Activated T-helper 1 cell treated with anti-CD3 and anti-CD28 coated beads, Interleukin-12 subunit alpha, Interleukin-12 subunit beta, Interleukin-2, Interleukin-4 antibody, amounts not matched to agents 30 ng/mL and 10 ng/mL and 1 ng/mL, durations not matched to agents 14 hours and 24 hours and 36 hours (primary cell): ENCODE results near the gene ZNF653. TPM values are rescaled to one million over a fixed set of nuclear protein-coding genes. Genes with fewer than 3 reads are reported as not detected.
"Not testable (repeated sequence)": the region's sequence is repeated elsewhere in the genome, so short reads cannot be mapped to it uniquely, and the experiment has no call there.

Experiments
- DNase-seq: peaks from one replicate; pipeline ENCODE4 v3.0.0; 2021; ENCODE audit warnings: low spot score
- H3K27ac Mint-ChIP-seq: one replicate; pipeline ENCODE4 v1.8.0; 2021; ENCODE audit warnings: mild to moderate bottlenecking, mixed read lengths
- H3K27me3 Mint-ChIP-seq: one replicate; pipeline ENCODE4 v1.8.0; 2022; ENCODE audit warnings: mild to moderate bottlenecking, moderate library complexity, mixed read lengths; ENCODE audit not compliant: insufficient read depth
- H3K36me3 Mint-ChIP-seq: one replicate; pipeline ENCODE4 v1.8.0; 2021; ENCODE audit warnings: low read depth, mixed read lengths
- H3K4me1 Mint-ChIP-seq: one replicate; pipeline ENCODE4 v1.8.0; 2021; ENCODE audit warnings: low read depth, mixed read lengths
- H3K4me3 Mint-ChIP-seq: one replicate; pipeline ENCODE4 v1.8.0; 2021; ENCODE audit warnings: mild to moderate bottlenecking, moderate library complexity, mixed read lengths
- H3K9me3 Mint-ChIP-seq: one replicate; pipeline ENCODE4 v1.8.0; 2021; ENCODE audit warnings: mixed read lengths
- intact Hi-C: fragments of 100-400 bp; cut with micrococcal nuclease; formaldehyde crosslinking; loops from one replicate; pipeline ENCODE4 v1.15.1; 2024
- total RNA-seq: library from RNA; stranded (reverse); gene quantifications from 2 replicates; pipeline ENCODE4 v1.2.3, GENCODE V29; 2022

The ZNF653 gene
- total RNA-seq, 1 donor from 2014 or later: 23.1 TPM

GRCh38 chr19:11437955-11438354 is 67.7 kb downstream of the ZNF653 start:
- DNase-seq: no peak
- intact Hi-C loops: loop anchor here (10.0 kb wide), 2 partner anchors 487 to 1333 kb away; partner anchors contain the start of genes ANGPTL6, PPAN and ZNF700
- H3K27ac Mint-ChIP-seq: no peak overlapping the region
- no peaks in the 10 kb centered on the region for H3K9me3 Mint-ChIP-seq
- H3K27me3 Mint-ChIP-seq: peaks cover 3% of the 10 kb centered on the region
- H3K36me3 Mint-ChIP-seq: peaks cover 27% of the 10 kb centered on the region
- peak overlapping the region; percentile 73 for H3K4me3 Mint-ChIP-seq
- H3K4me1 Mint-ChIP-seq: peaks cover 19% of the 10 kb centered on the region

DNA sequence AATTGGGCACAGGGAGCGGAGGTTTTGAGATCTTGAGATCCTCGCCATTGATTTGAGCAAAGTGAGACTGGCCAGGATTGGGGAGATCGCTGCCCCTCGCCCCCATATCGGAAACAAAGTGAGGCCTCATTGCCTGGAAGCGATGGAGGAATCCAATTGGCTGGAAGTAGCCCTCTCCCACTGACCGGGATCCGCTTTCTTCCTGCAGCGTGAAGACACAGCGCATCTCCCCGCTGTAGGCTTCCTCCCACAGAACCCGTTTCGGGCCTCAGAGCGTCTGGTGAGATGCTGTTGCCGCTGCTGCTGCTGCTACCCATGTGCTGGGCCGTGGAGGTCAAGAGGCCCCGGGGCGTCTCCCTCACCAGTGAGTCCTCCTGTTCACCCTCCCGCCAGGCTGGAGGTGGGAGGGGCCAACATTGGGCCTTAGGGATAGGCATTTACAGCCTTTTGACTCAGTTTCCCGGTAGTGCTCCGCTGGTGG is 69.8 kb downstream of the ZNF653 start:
- Mint-ChIP-seq H3K4me3 (peak overlapping the region; percentile 99), H3K27me3 (peaks cover 3% of the 10 kb centered on the region), H3K27ac (peak overlapping the region; percentile 96), H3K36me3 (peaks cover 19% of the 10 kb centered on the region), H3K4me1 (peaks cover 19% of the 10 kb centered on the region), H3K9me3 (no peaks in the 10 kb centered on the region)
- intact Hi-C loops: loop anchor here (1.0 to 10.0 kb wide), 15 partner anchors 14 to 1331 kb away; partner anchors contain the start of genes ANGPTL6, CCDC159, ECSIT and ELOF1
- DNase-seq: no peak

- Mint-ChIP-seq H3K27ac (peak within 1 kb of the TSS; percentile 96), H3K4me3 (peak within 1 kb of the TSS; percentile 99), H3K4me1 (peaks cover 19% of the 10 kb centered on the region), H3K27me3 (peaks cover 6% of the 10 kb centered on the region), H3K9me3 (no peaks in the 10 kb centered on the region), H3K36me3 (peaks cover 16% of the 10 kb centered on the region)
- peak; percentile 99 for DNase-seq
- intact Hi-C loops: loop anchor here (1.0 to 10.0 kb wide), 15 partner anchors 13 to 1330 kb away; partner anchors contain the start of genes ANGPTL6, CCDC159, ECSIT and ELOF1
Observed at GRCh38 chr19:11435057-11435832, 70.4 kb downstream of the ZNF653 start, which contains the start of the genes ODAD3 and PRKCSH. TSS of gene ODAD3 (minus strand) at chr19:11435121. CDS start at chr19:11435016, 105 bp downstream. TSS of gene PRKCSH (plus strand) at chr19:11435635. CDS start at chr19:11436118, 483 bp downstream.

DNA sequence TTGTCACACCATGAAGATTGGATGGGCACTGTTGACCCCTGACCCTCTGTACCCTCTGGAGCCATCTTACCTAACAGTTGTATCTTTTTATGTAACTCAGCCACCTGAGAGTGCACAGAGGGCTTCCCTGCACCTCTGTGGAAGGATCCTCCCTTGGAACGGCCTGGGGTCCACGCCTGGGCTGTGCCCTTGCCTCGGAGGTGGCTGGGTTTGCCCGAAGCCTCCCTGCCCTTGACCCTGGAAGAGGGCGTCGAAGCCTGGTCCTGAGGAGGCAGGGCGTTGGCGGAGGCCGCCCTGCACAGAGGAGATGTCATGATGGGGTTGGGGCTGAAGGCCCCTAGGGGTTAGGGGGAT is 71.0 kb downstream of the ZNF653 start:
- Mint-ChIP-seq H3K27ac (peak overlapping the region; percentile 96), H3K4me1 (peaks cover 19% of the 10 kb centered on the region), H3K9me3 (no peaks in the 10 kb centered on the region), H3K27me3 (peaks cover 6% of the 10 kb centered on the region), H3K36me3 (peaks cover 16% of the 10 kb centered on the region), H3K4me3 (peak overlapping the region; percentile 99)
- DNase-seq: no peak
- intact Hi-C loops: loop anchor here (1.0 to 10.0 kb wide), 15 partner anchors 12 to 1330 kb away; partner anchors contain the start of genes ANGPTL6, CCDC159, ECSIT and ELOF1

DNA sequence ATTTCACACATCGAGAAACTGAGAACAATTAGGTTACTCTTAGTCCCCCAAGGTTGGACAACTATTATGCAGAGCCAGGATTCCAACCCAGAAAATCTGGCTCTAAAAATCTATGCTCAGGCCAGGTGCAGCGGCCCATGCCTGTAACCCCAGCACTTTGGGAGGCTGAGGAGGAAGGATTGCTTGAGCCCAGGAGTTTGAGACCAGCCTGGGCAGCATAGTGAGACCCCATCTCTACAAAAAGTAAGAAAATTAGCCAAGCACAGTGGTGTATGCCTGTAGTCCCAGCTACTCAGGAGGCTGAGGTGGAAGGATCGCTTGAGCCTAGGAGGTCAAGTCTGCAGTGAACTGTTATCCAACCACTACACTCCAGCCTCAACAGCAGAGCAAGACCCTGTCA is 72.1 kb downstream of the ZNF653 start:
- H3K9me3 Mint-ChIP-seq, DNase-seq, H3K27ac Mint-ChIP-seq, H3K27me3 Mint-ChIP-seq: not testable (repeated sequence)
- Mint-ChIP-seq H3K4me1 (peaks cover 19% of the 10 kb centered on the region), H3K36me3 (peaks cover 14% of the 10 kb centered on the region), H3K4me3 (peak overlapping the region; percentile 11)
- intact Hi-C loops: loop anchor here (10.0 kb wide), 2 partner anchors 491 to 1329 kb away; partner anchors contain the start of genes ANGPTL6, PPAN and ZNF700

Other genes with a start within 250 kb of the ZNF653 start
- gene DOCK6, start 243.3 kb downstream of the ZNF653 start, total RNA-seq: 1.1 and 1.2 TPM in 2 replicates
- not detected in 2 replicates for gene TSPAN16, start 209.7 kb downstream of the ZNF653 start, total RNA-seq
- 5.9 and 6.9 TPM in 2 replicates for gene RAB3D, start 166.2 kb downstream of the ZNF653 start, total RNA-seq
- 26.6 and 31.2 TPM in 2 replicates for gene TMEM205, start 159.6 kb downstream of the ZNF653 start, total RNA-seq
- gene CCDC159, start 159.3 kb downstream of the ZNF653 start, total RNA-seq: 10.7 and 14.4 TPM in 2 replicates
- 2.0 TPM in 2 replicates for gene PLPPR2, start 150.4 kb downstream of the ZNF653 start, total RNA-seq
- 3.2 and 3.9 TPM in 2 replicates for gene SWSAP1, start 131.2 kb downstream of the ZNF653 start, total RNA-seq
- 7.3 and 7.9 TPM in 2 replicates for gene EPOR, start 121.5 kb downstream of the ZNF653 start, total RNA-seq
- not detected in 2 replicates for gene RGL3, start 86.5 kb downstream of the ZNF653 start, total RNA-seq
- not detected in 2 replicates for gene ODAD3, start 70.7 kb downstream of the ZNF653 start, total RNA-seq
- gene PRKCSH, start 70.2 kb downstream of the ZNF653 start, total RNA-seq: 322 and 334 TPM in 2 replicates
- 0.34 TPM in 1 of 2 replicates, not detected in the other for gene ELAVL3, start 24.8 kb downstream of the ZNF653 start, total RNA-seq
- gene ECSIT, start 23.3 kb upstream of the ZNF653 start, total RNA-seq: 37.3 and 38.8 TPM in 2 replicates
- gene CNN1, start 33.0 kb upstream of the ZNF653 start, total RNA-seq: not detected in 2 replicates
- gene ELOF1, start 53.4 kb upstream of the ZNF653 start, total RNA-seq: 76.7 and 77.6 TPM in 2 replicates
- 12.0 and 13.4 TPM in 2 replicates for gene ACP5, start 71.8 kb upstream of the ZNF653 start, total RNA-seq
- gene ZNF627, start 91.6 kb upstream of the ZNF653 start, total RNA-seq: 4.3 and 5.2 TPM in 2 replicates
- gene ZNF823, start 233.1 kb upstream of the ZNF653 start, total RNA-seq: 2.5 and 2.8 TPM in 2 replicates